Frontal cortex (tissue), 4 donors: ENCODE results near the gene TTN. TPM values are rescaled to one million over a fixed set of nuclear protein-coding genes. Genes with fewer than 3 reads are reported as not detected.
A peak's percentile ranks its signal among the peaks of the same experiment; 100 is the strongest.

Source experiments
- DNase-seq, 2 donors: peaks; one replicate each; pipeline ENCODE4 v3.0.0; 2012; ENCODE audit warnings: low spot score in 2 of 2
- FAIRE-seq: peaks from 2 replicates; lab custom pipeline; 2012; peaks lifted over from hg19 to GRCh38; lab: Jason Lieb, UNC
- total RNA-seq: library from RNA; depleted of rRNA; stranded (reverse); fragments of >200 nt; gene quantifications from one replicate; pipeline ENCODE4 v1.2.3, GENCODE V29; 2014
- donor health status: control.
- donor health status: control.
- donor health status: control.

TTN gene
- total RNA-seq, 1 donor from 2014 or later = 1.6 TPM

GRCh38 chr2:178761759-178762371, 45.4 kb downstream of the TTN start:
- FAIRE-seq = no peak
- peak in 1 of 2 donors; percentile 2 for DNase-seq

DNA sequence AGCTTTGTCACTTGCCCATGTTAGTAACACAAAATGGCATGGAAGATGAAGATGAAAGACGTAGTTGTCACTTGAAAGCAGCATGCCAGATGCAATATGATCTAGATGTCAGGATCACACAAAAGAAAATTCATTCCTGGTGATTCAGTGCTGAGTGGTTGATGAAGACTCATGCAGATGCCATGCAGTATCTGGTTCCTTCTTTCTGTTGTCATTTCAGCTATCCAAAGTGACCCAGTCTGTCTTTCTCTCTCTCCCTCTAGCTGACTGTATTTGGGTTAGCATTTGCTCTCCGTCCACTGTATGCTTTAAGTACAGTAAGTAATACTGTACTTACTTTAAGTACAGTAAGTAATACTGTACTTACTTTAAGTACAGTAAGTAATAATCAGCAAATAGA, 50.4 kb downstream of the TTN start:
- no peak for DNase-seq
- no peak for FAIRE-seq

DNA sequence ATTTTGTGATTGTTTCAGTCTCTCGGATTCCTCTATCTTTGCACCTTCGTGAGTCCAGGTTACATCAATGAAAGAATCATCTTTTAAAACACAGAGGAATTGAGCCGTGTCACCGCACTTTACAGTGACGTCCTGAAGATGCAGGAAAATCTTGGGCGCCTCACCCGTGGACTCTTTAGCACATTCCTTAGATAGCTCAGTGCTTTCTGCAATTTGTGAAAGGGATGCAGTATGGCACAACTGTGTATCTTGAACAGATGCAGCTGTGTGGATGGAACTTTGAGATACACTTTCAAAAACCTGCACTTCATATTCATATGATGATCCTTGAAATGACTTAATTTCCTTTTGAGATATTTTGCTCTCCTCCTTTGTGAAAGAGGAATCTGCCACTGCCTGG, 50.9 kb downstream of the TTN start:
- FAIRE-seq (no peak), DNase-seq (no peak)

- FAIRE-seq (no peak), DNase-seq (no peak)
Measured at GRCh38 chr2:178747767-178748166, 59.5 kb downstream of the TTN start.

DNA sequence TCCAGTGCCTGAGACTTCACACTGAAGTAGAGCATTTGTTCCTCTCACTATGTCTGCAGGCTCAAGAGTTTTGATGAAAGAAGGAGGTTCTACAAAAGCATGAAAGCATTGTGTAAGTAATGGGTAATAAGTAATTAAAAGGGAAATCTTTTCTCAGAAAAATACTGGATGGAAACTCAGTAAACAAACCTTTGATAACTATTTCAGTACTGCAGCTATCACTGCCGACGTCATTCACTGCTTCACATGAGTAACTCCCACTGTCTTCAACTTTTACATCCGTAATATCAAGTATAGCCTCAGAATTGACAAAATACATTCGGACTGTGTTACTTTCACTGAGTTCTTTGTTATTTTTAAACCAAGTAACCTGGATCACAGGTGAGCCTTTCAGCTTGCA, 72.7 kb downstream of the TTN start:
- DNase-seq (no peak), FAIRE-seq (no peak)

DNA sequence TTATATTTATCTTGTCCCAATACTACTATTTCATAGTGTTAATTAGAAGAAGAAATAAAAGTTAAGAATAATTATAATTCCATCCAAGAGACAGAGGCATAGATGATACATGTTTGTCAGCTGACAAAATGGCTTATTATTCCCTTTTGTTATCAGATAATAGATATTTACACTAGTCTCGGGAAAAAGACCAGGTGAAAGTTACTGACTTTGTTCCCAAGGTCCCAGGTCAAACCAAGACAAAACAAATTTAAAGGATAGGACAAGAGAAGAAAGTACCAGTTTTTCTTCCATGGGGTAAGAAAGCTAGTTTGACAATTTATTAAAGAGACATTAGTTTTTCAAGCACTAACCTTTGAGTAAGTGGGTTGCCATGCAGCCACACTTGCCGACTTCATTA, 73.2 kb downstream of the TTN start:
- FAIRE-seq (no peak), DNase-seq (no peak)

GRCh38 chr2:178732913-178733312, 74.3 kb downstream of the TTN start:
- DNase-seq (no peak), FAIRE-seq (no peak)

DNA sequence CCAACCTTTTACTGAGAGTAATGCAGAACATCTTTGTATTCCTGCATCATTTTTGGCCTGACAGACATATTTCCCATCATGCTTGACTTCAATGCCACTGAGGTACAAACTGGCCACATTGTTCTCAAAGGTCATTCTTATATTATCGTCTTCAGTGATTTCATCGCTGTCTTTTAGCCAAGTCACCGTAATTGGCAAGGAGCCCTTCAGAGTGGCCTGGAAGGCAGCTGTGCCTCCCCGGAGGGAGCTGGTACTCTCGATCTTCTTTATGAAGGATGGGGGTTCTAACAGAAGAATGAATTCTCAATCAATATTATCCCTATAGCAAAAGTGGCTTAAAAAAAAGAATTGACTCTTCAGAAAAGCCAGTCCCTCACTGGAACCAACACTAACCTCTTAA, 75.9 kb downstream of the TTN start:
- no peak for FAIRE-seq
- no peak for DNase-seq

DNA sequence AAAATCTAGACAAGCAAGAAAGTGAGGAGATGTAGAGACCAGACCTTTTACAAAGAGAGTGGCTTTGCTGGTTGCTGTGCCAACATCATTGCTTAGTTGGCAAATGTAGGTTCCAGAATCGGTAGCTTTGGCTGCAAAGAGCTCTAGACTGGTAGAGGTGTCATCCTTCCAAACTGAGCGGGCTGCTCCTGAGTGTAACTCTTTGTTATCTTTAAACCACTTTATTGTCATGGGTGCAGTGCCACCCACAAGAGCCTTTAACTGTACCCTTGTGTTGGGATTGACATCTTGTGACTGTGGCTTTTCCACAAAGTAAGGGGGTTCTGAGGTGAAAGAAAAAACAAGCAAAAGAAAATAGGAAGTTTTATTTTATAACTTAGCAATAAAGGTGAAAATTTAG, 77.2 kb downstream of the TTN start:
- DNase-seq (no peak), FAIRE-seq (no peak)

DNA sequence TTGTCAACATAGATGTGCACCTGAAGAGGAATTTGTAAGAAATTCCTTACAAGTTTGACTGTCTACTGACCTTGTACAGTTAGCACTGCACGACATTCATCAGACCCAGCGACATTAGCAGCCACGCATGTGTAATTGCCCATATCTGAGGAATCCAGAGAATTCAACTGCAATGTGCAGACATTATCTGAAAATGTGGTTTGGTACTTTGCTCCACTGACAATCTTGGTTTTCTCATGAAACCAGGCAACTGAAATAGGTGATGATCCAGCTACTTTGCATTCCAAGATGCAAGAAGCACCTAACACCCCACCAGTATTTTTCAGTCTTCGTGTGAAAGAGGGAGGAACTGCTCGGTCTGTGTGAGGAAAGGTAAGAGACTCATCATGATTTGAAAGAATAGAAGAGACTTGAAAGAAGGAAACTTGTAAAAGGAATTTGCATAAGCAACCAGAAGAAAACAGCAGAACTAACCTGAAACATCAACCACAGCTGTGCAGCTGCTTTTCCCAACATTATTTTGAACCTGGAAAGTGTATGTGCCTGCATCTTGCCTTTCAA, 83.4 kb downstream of the TTN start:
- DNase-seq (no peak), FAIRE-seq (no peak)

DNA sequence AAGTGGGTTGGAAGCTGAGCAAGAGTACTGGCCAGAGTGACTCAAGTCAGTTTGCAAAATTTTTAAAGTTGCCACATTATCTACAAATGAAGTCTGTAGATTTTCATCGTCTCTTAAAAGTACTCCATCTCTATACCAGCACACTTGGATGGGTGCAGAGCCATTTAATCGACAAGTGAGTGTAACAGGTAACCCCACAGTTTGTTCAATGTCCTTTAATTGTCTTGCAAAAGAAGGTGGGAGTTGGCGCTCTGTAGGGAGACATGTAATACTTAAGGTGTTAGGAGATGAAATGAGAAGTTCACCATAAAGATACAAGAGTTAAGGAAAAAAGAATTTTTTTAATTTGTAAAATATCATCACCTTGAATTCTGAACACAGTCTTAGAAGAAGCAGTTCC, 84.9 kb downstream of the TTN start:
- no peak for FAIRE-seq
- DNase-seq = no peak

- no peak for DNase-seq
- FAIRE-seq = no peak
Measured at GRCh38 chr2:178718988-178719387, 88.2 kb downstream of the TTN start.

GRCh38 chr2:178718283-178718682, 88.9 kb downstream of the TTN start:
- FAIRE-seq = no peak
- DNase-seq = no peak

DNA sequence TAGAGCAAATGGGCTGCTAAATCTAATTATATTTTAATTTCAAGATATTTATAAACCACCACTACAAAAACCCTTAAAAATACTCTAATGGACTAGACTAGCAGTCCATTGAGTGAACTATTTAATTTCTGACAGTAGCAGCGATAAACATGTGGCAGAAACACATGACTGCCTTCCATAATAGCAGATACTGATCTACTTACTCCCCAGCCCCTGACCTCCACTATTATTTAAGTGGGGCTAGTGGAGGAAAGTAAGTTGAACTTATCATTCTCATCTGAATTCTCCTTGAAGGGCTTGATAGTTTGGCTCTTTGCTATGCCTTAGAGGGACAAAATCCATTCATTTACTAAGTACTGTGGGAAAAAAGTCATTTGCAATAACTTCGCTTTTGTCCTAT, 90.8 kb downstream of the TTN start:
- DNase-seq (no peak), FAIRE-seq (no peak)

DNA sequence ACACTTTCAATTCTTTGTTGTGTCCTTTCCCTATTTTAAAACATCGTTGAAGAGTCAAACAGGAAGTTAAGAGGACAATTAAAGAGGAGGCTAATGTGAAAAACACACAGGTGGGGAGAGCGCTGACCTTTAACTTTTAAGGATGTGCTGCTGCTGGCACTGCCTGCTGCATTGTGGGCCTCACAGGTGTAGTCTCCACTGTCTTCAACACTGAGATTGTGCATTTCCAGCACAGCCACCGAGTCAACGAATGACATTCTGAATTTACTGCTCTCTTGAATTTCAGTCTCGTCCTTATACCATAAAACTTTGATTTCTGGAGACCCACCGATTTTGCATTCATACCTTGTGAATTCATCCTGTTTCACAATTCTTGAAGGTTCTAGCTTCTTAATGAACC, 91.9 kb downstream of the TTN start:
- FAIRE-seq = no peak
- DNase-seq = no peak

DNA sequence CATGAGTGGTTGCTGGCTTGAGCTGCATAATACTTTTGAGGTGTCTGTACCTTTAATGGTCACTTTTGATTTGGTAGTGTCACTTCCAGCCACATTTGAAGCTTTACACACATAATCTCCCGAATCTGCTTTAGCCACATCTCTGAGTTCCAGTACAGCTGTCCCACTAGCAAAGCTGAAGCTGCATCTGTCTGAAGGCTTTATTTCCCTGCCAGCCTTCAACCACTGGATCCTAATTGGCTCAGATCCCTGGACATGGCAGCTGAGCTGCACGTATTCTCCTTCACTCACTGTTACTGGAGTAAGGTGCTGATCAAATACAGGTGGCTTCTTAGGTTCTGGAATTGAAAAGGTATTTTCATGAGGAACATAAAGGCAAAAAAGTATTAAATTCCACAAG, 99.7 kb downstream of the TTN start:
- no peak for DNase-seq
- FAIRE-seq = no peak

GRCh38 chr2:178704876-178705275, 102.3 kb downstream of the TTN start:
- DNase-seq = no peak
- no peak for FAIRE-seq

GRCh38 chr2:178702361-178702760, 104.9 kb downstream of the TTN start:
- FAIRE-seq (no peak), DNase-seq (no peak)

DNA sequence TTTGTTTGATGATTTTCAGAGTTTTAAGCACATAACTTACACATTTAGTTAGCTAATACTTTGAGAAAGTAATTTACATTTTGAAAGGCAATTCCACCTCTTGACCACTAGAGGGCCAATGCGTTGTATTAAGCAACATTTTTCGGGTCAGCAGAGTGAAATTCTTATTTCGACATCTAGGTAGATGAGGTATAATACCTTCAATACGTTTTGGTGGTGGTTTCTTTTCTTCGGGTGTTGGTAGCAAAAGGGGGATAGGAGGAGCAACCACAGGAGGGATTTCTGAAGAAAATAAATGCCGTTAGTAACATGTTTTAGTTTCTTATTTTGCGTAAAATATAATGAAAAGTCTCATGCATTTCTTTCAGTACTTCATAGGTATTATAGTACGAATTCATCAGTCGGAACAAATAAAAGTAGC, 106.3 kb downstream of the TTN start:
- FAIRE-seq = no peak

DNA sequence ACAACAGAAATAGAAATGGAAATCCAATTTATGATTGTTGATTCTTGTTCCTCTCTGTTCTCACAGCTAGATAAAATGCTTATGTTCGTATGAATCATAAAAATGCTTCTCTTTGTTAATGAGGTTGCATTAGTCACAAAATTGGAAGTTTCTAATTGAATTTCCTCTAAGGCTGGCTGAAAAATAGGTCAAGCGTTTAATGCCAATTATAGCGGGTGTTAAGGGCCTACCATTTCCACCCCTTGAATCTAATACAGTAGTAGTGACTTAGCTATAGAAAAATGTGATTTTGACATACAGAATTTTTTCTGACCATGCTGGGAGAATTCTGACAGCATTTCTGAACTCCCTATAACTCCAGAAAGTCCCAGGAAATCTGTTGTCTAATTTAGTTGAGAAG, 107.1 kb downstream of the TTN start:
- FAIRE-seq (no peak), DNase-seq (no peak)

More for the DNA sequence above, 106.3 kb downstream of the TTN start:
- no peak for DNase-seq

DNA sequence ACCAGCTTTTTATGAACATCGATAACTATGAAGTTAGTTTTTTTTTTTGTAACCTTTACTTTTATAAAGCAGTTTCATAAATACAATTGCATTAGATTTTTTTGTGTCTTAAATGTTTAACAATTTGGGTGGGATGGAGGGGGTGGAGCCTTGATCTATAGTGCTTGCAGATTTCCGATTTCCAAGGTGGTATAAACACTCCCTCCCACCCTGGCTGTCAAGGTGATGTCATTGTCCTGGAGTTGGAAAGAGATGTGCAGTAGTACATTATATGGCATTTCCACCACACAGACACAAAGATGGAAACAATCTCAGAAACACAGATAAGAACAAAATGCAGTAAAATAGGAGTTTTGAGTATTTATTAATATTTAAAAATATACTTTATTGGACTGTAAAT, 114.4 kb downstream of the TTN start:
- no peak for DNase-seq
- no peak for FAIRE-seq

DNA sequence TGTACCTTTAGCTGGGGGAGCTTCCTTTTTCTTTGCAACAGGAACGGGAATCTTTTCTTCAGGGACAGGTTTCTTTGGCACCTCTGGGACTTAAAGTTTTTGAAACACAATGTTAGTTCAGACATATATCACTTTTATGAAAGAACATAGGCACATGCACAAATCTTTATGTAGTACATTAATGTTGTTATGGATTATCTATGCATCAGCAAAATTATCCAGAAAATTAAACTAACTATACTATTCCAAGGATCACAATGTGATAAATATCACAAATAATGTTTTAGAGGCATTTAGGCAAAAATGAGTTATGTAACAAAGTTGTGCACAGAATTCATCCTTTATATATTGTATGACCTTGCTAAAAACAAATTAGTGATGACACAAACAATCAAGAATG, 117.4 kb downstream of the TTN start:
- FAIRE-seq (no peak), DNase-seq (no peak)
